Measurements from ENCODE around the gene KLHL2.

Gene KLHL2

DNA sequence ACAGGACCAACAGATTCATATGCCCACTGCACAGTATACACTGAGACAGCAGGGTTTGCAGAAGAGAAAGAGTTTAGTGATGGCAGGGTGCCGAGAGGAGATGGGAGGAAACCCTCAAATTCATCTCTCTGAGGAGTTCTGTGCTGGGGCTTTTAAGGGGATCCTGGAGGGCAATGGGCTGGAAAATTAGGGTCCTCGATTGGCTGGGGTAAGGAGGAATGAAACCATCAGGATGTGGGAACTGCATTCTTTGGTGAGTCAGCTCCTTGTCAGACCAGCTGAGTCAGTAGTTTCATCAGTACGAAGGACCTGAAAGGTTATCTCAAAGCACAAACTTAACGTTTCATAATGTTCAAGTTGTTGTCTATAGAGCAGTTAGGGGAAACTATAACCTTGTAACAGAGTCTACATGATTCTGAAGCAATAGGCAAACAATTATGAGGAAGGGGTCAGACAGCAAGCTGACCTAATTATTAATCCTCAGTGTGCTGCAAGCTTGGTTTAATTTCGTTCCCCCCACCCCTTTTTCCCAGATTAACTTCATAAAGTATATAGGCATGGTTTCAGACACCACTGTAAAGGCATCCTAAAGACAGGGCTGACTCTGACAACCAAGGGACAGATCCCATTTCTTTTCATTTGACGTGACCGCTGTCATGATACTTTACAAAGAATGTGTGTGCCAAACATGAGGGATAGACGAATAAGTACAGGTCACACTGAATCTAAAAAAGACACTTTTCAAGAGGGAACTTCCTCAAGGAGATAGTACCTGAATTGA, 118.6 kb downstream of the KLHL2 start:
- CTCF ChIA-PET: interaction anchor here (0.9 to 2.3 kb wide), 7 partner anchors 9 to 195 kb away, joined by 3 to 10 read pairs (median 7); no protein-coding TSS in a partner anchor
- no peak for DNase-seq (ENCODE audit: extremely low spot score)
- POLR2A ChIA-PET: interaction anchor here (0.9 kb wide), 1 partner anchor 213 kb away, joined by 6 read pairs; the partner anchor contains the start of gene TMEM192
- TF ChIP-seq, protein P1, sequence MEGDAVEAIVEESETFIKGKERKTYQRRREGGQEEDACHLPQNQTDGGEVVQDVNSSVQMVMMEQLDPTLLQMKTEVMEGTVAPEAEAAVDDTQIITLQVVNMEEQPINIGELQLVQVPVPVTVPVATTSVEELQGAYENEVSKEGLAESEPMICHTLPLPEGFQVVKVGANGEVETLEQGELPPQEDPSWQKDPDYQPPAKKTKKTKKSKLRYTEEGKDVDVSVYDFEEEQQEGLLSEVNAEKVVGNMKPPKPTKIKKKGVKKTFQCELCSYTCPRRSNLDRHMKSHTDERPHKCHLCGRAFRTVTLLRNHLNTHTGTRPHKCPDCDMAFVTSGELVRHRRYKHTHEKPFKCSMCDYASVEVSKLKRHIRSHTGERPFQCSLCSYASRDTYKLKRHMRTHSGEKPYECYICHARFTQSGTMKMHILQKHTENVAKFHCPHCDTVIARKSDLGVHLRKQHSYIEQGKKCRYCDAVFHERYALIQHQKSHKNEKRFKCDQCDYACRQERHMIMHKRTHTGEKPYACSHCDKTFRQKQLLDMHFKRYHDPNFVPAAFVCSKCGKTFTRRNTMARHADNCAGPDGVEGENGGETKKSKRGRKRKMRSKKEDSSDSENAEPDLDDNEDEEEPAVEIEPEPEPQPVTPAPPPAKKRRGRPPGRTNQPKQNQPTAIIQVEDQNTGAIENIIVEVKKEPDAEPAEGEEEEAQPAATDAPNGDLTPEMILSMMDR (IDR thresholded peaks at IDR 0.05; ENCODE audit: control extremely low read depth, extremely low read depth, low read depth, missing control alignments): no peak

DNA sequence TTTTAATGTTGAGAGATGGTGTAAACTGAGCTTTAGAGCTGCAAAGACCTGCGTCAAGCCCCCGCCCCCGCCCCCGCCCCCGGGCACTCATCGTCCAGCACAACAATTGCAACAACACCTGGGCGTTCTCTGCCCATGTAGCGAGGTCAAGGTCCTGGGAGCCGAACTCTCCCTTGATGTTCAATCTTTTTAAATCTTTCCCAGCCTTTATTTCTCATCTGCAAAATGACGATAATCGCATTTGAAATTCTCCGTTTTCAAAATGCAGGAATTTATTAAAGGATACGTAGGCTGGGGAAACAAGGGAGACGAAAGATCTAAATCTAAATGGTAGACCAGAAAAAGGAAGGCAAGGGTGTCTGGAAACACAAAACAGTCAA, 119.5 kb downstream of the KLHL2 start:
- CTCF ChIA-PET: interaction anchor here (0.6 to 2.3 kb wide), 8 partner anchors 9 to 214 kb away, joined by 3 to 10 read pairs (median 3); partner anchors contain the start of gene TMEM192
- POLR2A ChIA-PET: interaction anchor here (0.9 kb wide), 2 partner anchors 128 to 214 kb away, joined by 3 to 6 read pairs; partner anchors contain the start of gene TMEM192
- TF ChIP-seq, protein P1 (IDR thresholded peaks at IDR 0.05; ENCODE audit: control extremely low read depth, extremely low read depth, low read depth, missing control alignments): no peak
- DNase-seq (ENCODE audit: extremely low spot score): peak; percentile 39

DNA sequence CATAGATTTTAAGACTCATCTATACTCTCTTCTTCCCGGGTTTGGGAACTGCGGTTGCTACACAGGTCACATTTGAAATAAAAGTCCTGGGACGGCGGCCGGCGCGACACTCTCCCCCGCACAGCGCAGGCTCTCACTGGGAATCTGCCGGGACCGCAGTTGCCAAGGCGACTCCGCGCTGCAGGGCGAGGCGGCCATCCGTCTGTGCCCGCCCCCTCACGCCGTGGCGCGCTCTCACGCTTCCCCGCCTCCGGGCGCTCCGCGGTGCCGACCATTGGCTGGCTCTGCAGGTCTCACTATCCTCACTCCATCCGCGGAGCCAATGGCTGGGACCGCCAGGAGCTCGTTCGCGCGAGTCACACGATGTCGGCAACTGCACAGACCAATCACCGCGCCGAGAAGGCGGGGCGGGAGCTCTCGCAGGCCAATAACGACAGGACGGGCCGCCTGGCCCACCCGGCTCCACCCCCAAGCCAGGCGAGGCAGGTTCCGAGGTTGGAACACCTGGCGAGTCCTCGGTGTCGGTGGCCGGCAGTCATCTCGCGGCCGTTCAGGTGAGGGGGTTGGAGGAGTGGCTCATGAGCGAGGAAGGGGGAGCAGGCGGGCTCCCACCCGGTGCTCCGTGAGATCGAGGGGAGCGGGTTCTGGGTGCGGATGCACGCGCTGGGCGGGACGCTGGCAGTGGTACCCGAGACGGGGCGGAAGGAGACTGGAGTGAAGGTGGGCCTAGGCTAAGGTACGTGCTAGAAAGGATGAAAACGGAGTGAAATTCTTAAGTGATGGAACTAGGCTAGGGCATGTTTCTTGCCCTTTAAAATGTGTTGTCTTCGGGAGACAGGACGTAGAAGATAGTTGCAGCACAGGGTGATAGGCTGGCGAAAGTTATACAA, 120.1 kb downstream of the KLHL2 start, which contains the start of gene MSMO1:
MSMO1 (plus strand) TSS at position 459 of the 890 bp plus-strand sequence. CDS start 5,702 bp downstream, outside the sequence.
- ChIA-PET POLR2A (interaction anchor here (0.5 to 0.9 kb wide), 3 partner anchors 11 to 128 kb away, joined by 3 read pairs; no protein-coding TSS in a partner anchor), CTCF (interaction anchor here (0.6 to 2.3 kb wide), 8 partner anchors 8 to 215 kb away, joined by 3 to 10 read pairs (median 3); partner anchors contain the start of gene TMEM192)
- TF ChIP-seq, protein P1 (IDR thresholded peaks at IDR 0.05; ENCODE audit: control extremely low read depth, extremely low read depth, low read depth, missing control alignments): no peak
- DNase-seq (ENCODE audit: extremely low spot score): peak; percentile 96

DNA sequence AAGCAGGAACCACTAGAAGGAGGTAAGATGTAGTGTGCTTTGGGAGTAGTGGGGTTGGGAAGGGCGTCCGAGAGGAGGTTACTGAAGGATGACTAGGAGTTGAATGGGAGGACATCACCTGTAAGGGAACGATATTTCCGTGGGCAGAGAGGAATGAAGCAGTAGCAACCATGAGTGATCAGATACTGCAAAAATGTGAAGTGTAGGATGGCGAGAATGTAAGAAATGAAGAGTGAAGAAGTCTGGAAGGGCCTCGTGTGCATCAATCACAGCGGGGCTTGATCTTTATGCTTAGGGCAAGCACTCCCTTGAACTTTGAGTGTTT, 120.7 kb downstream of the KLHL2 start:
- ChIA-PET CTCF (interaction anchor here (1.6 kb wide), 1 partner anchor 19 kb away, joined by 3 read pairs; no protein-coding TSS in a partner anchor), POLR2A (interaction anchor here (0.6 kb wide), 1 partner anchor 119 kb away, joined by 3 read pairs; no protein-coding TSS in a partner anchor)
- no peak for DNase-seq (ENCODE audit: extremely low spot score)
- TF ChIP-seq, protein P1 (IDR thresholded peaks at IDR 0.05; ENCODE audit: control extremely low read depth, extremely low read depth, low read depth, missing control alignments): no peak

DNA sequence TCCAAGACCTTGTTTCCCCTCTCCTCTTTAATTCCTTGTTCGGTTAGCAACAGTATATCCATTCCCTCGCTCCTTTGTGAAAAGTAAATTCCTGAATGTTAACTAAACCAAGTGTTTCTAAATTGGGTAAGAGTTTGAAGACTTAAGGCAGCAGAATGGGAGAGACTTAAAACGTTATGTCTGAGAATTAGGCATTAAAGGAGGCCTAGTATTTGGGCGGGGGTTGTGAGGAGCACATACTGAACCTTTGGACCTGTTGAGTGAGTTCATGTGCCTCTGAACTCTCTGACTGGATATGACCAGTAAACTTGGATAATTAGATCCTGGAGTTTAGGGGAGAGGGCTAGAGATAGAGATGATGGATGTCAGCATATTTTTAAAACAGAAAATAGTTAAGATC, 121.3 kb downstream of the KLHL2 start:
- ChIA-PET POLR2A (no interaction called here), CTCF (interaction anchor here (1.6 to 2.4 kb wide), 2 partner anchors 18 to 197 kb away, joined by 3 to 7 read pairs; no protein-coding TSS in a partner anchor)
- DNase-seq (ENCODE audit: extremely low spot score): no peak
- TF ChIP-seq, protein P1 (IDR thresholded peaks at IDR 0.05; ENCODE audit: control extremely low read depth, extremely low read depth, low read depth, missing control alignments): no peak

DNA sequence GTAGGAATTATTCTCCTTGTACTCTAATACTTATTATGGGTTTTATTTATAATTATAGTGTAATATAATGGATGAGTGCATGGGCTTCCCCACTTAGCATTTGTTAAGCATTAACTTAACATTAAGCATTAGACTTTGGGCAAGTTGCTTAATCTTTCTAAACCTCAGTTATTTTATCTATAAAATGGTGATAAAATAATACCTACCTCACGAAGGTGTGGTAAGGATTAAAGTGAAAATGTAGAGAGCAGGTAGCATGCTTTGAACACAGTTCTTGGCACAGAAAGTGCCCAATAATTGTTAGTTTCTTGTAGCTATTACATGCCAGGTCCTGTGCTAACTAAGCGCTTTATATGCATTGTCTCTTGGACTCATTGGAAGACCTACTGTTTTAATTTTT, 122.7 kb downstream of the KLHL2 start:
- ChIA-PET POLR2A (no interaction called here), CTCF (interaction anchor here (2.4 kb wide), 1 partner anchor 199 kb away, joined by 7 read pairs; no protein-coding TSS in a partner anchor)

More for the DNA sequence above, 122.7 kb downstream of the KLHL2 start:
- no peak for DNase-seq (ENCODE audit: extremely low spot score)
- TF ChIP-seq, protein P1 (IDR thresholded peaks at IDR 0.05; ENCODE audit: control extremely low read depth, extremely low read depth, low read depth, missing control alignments): no peak

Measured in GM10248 (cell line).